D721Med (cell line): ENCODE results near the gene AGAP1.

Experiments used
- DNase-seq: peaks from one replicate; pipeline ENCODE4 v3.0.0; 2011; ENCODE audit warnings: low spot score; ENCODE audit not compliant: insufficient read length
- FAIRE-seq: peaks from 2 replicates; lab custom pipeline; 2011; peaks lifted over from hg19 to GRCh38; lab: Jason Lieb, UNC
- CTCF ChIP-seq: IDR thresholded peaks from 2 replicates; pipeline ENCODE4 v1.5.1; 2012; ENCODE audit warnings: mild to moderate bottlenecking, control low read depth; ENCODE audit not compliant: insufficient read depth; ENCODE audit errors: missing control alignments

Gene AGAP1

GRCh38 chr2:235608200-235608887, 114.5 kb downstream of the AGAP1 start:
- no peak for TF ChIP-seq CTCF
- FAIRE-seq (no peak), DNase-seq (no peak)

GRCh38 chr2:235609321-235609720, 115.5 kb downstream of the AGAP1 start:
- no peak for TF ChIP-seq CTCF
- FAIRE-seq: no peak
- no peak for DNase-seq

DNA sequence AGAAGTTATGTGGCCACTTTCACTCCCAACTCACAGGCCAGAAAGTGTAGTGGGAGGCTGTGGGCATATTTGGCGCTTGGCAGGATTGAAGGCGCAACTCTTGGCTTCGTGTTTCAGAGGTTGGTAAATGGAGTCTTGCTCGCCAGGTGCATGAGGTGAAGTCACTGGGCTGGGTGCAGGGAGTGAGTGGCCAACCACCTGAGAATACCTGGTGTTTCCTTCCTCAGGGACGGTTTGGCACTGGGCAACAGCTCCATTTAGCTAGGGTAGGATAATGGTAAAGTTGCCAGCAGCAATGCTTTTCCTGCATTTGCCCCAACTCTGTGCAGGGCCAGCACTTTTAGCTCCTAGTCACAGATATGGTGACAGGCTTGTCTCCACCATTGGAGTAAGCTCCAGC, 115.9 kb downstream of the AGAP1 start:
- DNase-seq (no peak), FAIRE-seq (no peak)
- TF ChIP-seq CTCF: no peak

- DNase-seq (no peak), FAIRE-seq (no peak)
- no peak for TF ChIP-seq CTCF
Observed at GRCh38 chr2:235610696-235611257, 116.9 kb downstream of the AGAP1 start.

GRCh38 chr2:235611349-235611748, 117.5 kb downstream of the AGAP1 start:
- TF ChIP-seq CTCF: no peak
- FAIRE-seq (no peak), DNase-seq (peak; percentile 39)

DNA sequence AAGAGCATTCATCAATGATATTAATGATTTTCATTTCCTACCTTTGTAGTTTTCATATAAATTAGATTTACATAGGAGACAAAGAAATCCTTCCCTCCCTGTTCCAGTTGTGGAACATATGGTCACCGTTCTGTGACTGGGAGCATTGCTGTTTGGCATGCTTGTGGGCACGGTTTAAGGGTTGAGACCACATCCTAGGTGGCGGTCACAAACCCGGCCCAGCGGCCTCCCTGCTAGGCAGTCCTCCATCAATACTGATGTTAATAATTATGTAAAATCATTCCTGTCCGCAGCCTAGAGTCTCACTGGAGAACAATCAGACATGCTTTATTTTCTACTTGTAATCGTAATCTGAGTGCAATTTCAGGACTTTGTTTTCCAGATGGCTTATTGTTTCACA, 117.9 kb downstream of the AGAP1 start:
- DNase-seq (no peak), FAIRE-seq (no peak)
- TF ChIP-seq CTCF: no peak
